Endothelial cell of umbilical vein (primary cell): ENCODE measurements around the gene FILIP1. TPM values are rescaled to one million over a fixed set of nuclear protein-coding genes. Genes with fewer than 3 reads are reported as not detected.

Experiments used
- BruUV-seq: library from RNA; stranded (reverse); fragments of 400-500 nt; replicated peaks from 2 replicates; lab custom pipeline; 2021; lab: Mats Ljungman, UMichigan
- CTCF ChIA-PET: fragments of 300-600, 350-600 bp; sonication (Branson Sonifier 250); formaldehyde crosslinking; loops from one replicate; lab custom pipeline; 2021; ENCODE audit warnings: antibody characterized with exemption, inconsistent platforms; lab: Charles Lee
- POLR2A ChIA-PET: fragments of 300-600, 350-600 bp; sonication (Branson Sonifier 250); formaldehyde crosslinking; loops from one replicate; lab custom pipeline; 2021; ENCODE audit warnings: antibody characterized with exemption, inconsistent platforms; lab: Charles Lee
- DNase-seq: peaks from one replicate; pipeline ENCODE4 v3.0.0-alpha.2; 2011; ENCODE audit warnings: low read depth, low spot score
- FAIRE-seq: peaks from 2 replicates; lab custom pipeline; 2011; peaks lifted over from hg19 to GRCh38; lab: Jason Lieb, UNC
- H2AFZ ChIP-seq: 2 replicates; pipeline ENCODE4 v1.6.0; 2012; ENCODE audit warnings: low read depth, low read length, control low read depth, inconsistent platforms
- H3K27ac ChIP-seq: 2 replicates; pipeline ENCODE4 v1.5.1; 2011; ENCODE audit warnings: low read depth, mild to moderate bottlenecking, control low read depth, low read length, moderate library complexity; ENCODE audit not compliant: insufficient read depth
- H3K27me3 ChIP-seq, 2 experiments: 2 replicates each; pipeline versions ENCODE4 v1.6.0 to v1.6.1; 2011; ENCODE audit warnings: low read length in 2 of 2, mixed read lengths in 1 of 2; ENCODE audit not compliant: control insufficient read depth in 2 of 2, insufficient read depth in 2 of 2
- H3K36me3 ChIP-seq, 2 experiments: 2 replicates in 1 of 2; 3 replicates in 1 of 2; pipeline ENCODE4 v1.5.1; 2011; ENCODE audit warnings: low read length in 2 of 2, mild to moderate bottlenecking in 1 of 2, moderate library complexity in 1 of 2; ENCODE audit not compliant: control insufficient read depth in 2 of 2, insufficient read depth in 2 of 2; ENCODE audit errors: extremely low read depth in 1 of 2
- H3K4me1 ChIP-seq: 3 replicates; pipeline ENCODE4 v1.5.1; 2011; ENCODE audit warnings: mild to moderate bottlenecking, low read length; ENCODE audit not compliant: control insufficient read depth, insufficient read depth; ENCODE audit errors: extremely low read depth
- H3K4me2 ChIP-seq: 2 replicates; pipeline ENCODE4 v1.6.1; 2011; ENCODE audit warnings: low read length, control low read depth, mixed read lengths; ENCODE audit not compliant: insufficient read depth
- H3K4me3 ChIP-seq, 3 experiments: fragments of 200-600 bp in 1 of 3; sonication (generic), shearing (Covaris generic) in 1 of 3; replicated peaks in 1 of 3; 2 replicates each; pipeline ENCODE4 v1.5.1; 2011 to 2016; ENCODE audit warnings: control low read depth in 3 of 3, low read length in 3 of 3, mild to moderate bottlenecking in 2 of 3, inconsistent platforms in 1 of 3, low read depth in 1 of 3, moderate library complexity in 1 of 3; ENCODE audit not compliant: insufficient read depth in 1 of 3
- H3K79me2 ChIP-seq: 2 replicates; pipeline ENCODE4 v1.6.0; 2012; ENCODE audit warnings: low read length, inconsistent platforms; ENCODE audit not compliant: control insufficient read depth, insufficient read depth
- H3K9ac ChIP-seq: replicated peaks from 2 replicates; pipeline ENCODE3; 2011; ENCODE audit warnings: low read length, control low read depth; ENCODE audit not compliant: insufficient read depth; ENCODE audit errors: extremely low read depth
- H3K9me1 ChIP-seq: replicated peaks from 3 replicates; pipeline ENCODE4 v1.6.0; 2011; ENCODE audit warnings: mild to moderate bottlenecking, low read length; ENCODE audit not compliant: control insufficient read depth, insufficient read depth; ENCODE audit errors: extremely low read depth
- H3K9me3 ChIP-seq: replicated peaks from 2 replicates; pipeline ENCODE4 v1.5.1; 2012; ENCODE audit warnings: low read length, inconsistent platforms; ENCODE audit not compliant: control insufficient read depth, insufficient read depth
- H4K20me1 ChIP-seq: replicated peaks from 2 replicates; pipeline ENCODE3; 2011; ENCODE audit warnings: mild to moderate bottlenecking, low read length; ENCODE audit not compliant: control insufficient read depth, insufficient read depth; ENCODE audit errors: extremely low read depth
- EZH2 ChIP-seq: IDR thresholded peaks from 2 replicates; pipeline ENCODE4 v1.6.1; 2012; ENCODE audit warnings: borderline replicate concordance, low read depth, mild to moderate bottlenecking, moderate library complexity, low read length, inconsistent platforms; ENCODE audit not compliant: severe bottlenecking
- FOS ChIP-seq: IDR thresholded peaks from 2 replicates; pipeline ENCODE4 v1.6.1; 2011; ENCODE audit warnings: mild to moderate bottlenecking, low read length, moderate library complexity, borderline replicate concordance; ENCODE audit not compliant: insufficient read depth
- GATA2 ChIP-seq: IDR thresholded peaks from 2 replicates; pipeline ENCODE4 v1.7.0; 2011; ENCODE audit warnings: low read depth, mild to moderate bottlenecking, moderate library complexity, mixed read lengths, low read length; ENCODE audit not compliant: insufficient read length, insufficient read depth
- JUN ChIP-seq: IDR thresholded peaks from 2 replicates; pipeline ENCODE4 v1.6.1; 2011; ENCODE audit warnings: borderline replicate concordance, low read depth; ENCODE audit not compliant: insufficient read length, insufficient read depth
- MYC ChIP-seq: IDR thresholded peaks from one replicate; pipeline ENCODE4 v1.6.1; 2011; ENCODE audit warnings: mild to moderate bottlenecking, low read depth, low read length
- POLR2A ChIP-seq: IDR thresholded peaks from 2 replicates; pipeline ENCODE4 v1.6.1; 2012; ENCODE audit warnings: low read depth, mild to moderate bottlenecking, control low read depth, low read length
- POLR2AphosphoS5 ChIP-seq: IDR thresholded peaks from 2 replicates; pipeline ENCODE4 v1.6.1; 2012; ENCODE audit warnings: low read depth, mild to moderate bottlenecking, control low read depth, low read length, moderate library complexity; ENCODE audit not compliant: insufficient read depth
- dilution Hi-C: fragments of 300-500 bp; cut with MboI; formaldehyde crosslinking; loops from one replicate; pipeline ENCODE4 v1.15.0; 2019; ENCODE audit warnings: low sequenced_read_pairs; ENCODE audit not compliant: extremely low pct_ligation_motif_present
- intact Hi-C: fragments of 100-400 bp; cut with micrococcal nuclease; formaldehyde crosslinking; loops from one replicate; pipeline ENCODE4 v1.10.0; 2022
- polyA plus RNA-seq, 4 experiments: library from polyadenylated mRNA; depleted of rRNA in 3 of 4; stranded (reverse) in 3 of 4; unstranded in 1 of 4; fragments of >200 nt; gene quantifications; 2 replicates each; pipeline versions ENCODE4 v1.2.1 to v1.2.3, GENCODE V29; 2011 to 2012; ENCODE audit warnings: missing spikeins in 1 of 4
- total RNA-seq: library from RNA; stranded (reverse); gene quantifications from 2 replicates; pipeline ENCODE4 v1.2.3, GENCODE V29; 2021
- TF ChIP-seq, protein P1 (sequence below), 2 donors: IDR thresholded peaks; 1 replicate in 1 of 2; 2 replicates in 1 of 2; pipeline ENCODE4 v1.5.1; 2011; ENCODE audit warnings: low read length in 2 of 2, mild to moderate bottlenecking in 2 of 2, moderate library complexity in 2 of 2, control low read depth in 1 of 2, inconsistent platforms in 1 of 2, low read depth in 1 of 2; ENCODE audit not compliant: insufficient read depth in 1 of 2; ENCODE audit errors: extremely low read depth in 1 of 2
- TF ChIP-seq, protein P2 (sequence below): IDR thresholded peaks from 2 replicates; pipeline ENCODE4 v1.6.1; 2011; ENCODE audit not compliant: insufficient read depth, insufficient read length

FILIP1 gene
- total and polyA plus RNA-seq, 2 donors (not counting 3 experiments of a cell fraction or from before 2014, with no cell fraction given): 2.8 to 13.7 TPM

DNA sequence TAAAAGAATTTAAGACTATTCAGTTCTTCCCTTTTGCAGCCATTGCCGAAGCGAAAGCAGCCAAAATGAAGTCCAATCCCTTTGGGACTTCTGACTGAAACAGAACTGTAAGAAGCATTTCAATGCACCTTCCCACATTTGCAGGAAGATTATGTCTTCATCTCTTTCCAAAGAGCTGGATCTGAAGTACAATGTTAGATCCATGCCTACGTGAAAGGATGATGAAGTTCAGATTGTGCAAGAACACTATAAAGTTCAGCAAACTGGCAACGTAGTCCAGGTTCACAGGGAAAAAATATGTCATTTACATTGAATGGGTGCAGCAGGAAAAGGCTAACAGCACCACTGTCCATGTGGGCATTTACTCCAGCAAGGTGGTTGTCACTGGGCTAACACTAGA, 6.0 kb upstream of the FILIP1 start:
- no peaks in the 10 kb centered on the region for H3K9me1 ChIP-seq
- H3K4me1 ChIP-seq: peaks cover 51% of the 10 kb centered on the region
- POLR2A ChIA-PET: no interaction called here
- DNase-seq (no peak), FAIRE-seq (no peak)
- H3K27me3 ChIP-seq: no peaks in the 10 kb centered on the region
- H2AFZ ChIP-seq: no peak overlapping the region
- H3K27ac ChIP-seq: no peak overlapping the region
- TF ChIP-seq GATA2 (no peak), POLR2A (no peak), POLR2AphosphoS5 (no peak), JUN (no peak), FOS (no peak), MYC (no peak), EZH2 (no peak)
- TF ChIP-seq, protein P1, sequence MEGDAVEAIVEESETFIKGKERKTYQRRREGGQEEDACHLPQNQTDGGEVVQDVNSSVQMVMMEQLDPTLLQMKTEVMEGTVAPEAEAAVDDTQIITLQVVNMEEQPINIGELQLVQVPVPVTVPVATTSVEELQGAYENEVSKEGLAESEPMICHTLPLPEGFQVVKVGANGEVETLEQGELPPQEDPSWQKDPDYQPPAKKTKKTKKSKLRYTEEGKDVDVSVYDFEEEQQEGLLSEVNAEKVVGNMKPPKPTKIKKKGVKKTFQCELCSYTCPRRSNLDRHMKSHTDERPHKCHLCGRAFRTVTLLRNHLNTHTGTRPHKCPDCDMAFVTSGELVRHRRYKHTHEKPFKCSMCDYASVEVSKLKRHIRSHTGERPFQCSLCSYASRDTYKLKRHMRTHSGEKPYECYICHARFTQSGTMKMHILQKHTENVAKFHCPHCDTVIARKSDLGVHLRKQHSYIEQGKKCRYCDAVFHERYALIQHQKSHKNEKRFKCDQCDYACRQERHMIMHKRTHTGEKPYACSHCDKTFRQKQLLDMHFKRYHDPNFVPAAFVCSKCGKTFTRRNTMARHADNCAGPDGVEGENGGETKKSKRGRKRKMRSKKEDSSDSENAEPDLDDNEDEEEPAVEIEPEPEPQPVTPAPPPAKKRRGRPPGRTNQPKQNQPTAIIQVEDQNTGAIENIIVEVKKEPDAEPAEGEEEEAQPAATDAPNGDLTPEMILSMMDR (IDR thresholded peaks at IDR 0.05; ENCODE audit: extremely low read depth in 1 of 2, insufficient read depth in 1 of 2, low read depth in 1 of 2, low read length in 2 of 2): no peak
- TF ChIP-seq, protein P2, sequence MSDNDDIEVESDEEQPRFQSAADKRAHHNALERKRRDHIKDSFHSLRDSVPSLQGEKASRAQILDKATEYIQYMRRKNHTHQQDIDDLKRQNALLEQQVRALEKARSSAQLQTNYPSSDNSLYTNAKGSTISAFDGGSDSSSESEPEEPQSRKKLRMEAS: no peak
- CTCF ChIA-PET: no interaction called here
- BruUV-seq: no TSS peak
- H3K79me2 ChIP-seq: no peaks in the 10 kb centered on the region
- H3K4me3 ChIP-seq: no peak overlapping the region
- H3K4me2 ChIP-seq: no peak overlapping the region
- H3K9me3 ChIP-seq: no peaks in the 10 kb centered on the region
- dilution Hi-C loops: no loop called here
- H3K9ac ChIP-seq: no peak overlapping the region
- no peaks in the 10 kb centered on the region for H4K20me1 ChIP-seq
- H3K36me3 ChIP-seq: no peaks in the 10 kb centered on the region
- intact Hi-C loops: loop anchor here (10.0 kb wide), 1 partner anchor 1915 kb away; no protein-coding TSS in a partner anchor
